Nephron (organoid): Measurements from ENCODE around the gene CMTM3.

ENCODE experiments used
- H3K27ac Mint-ChIP-seq, 3 experiments: 2 replicates each; pipeline ENCODE4 v1.8.0; 2020; ENCODE audit warnings: mixed read lengths in 3 of 3, mild to moderate bottlenecking in 2 of 3, moderate library complexity in 1 of 3
- H3K27me3 Mint-ChIP-seq: 2 replicates; pipeline ENCODE4 v1.8.0; 2021; ENCODE audit warnings: low read depth, mild to moderate bottlenecking, moderate library complexity, mixed read lengths
- H3K36me3 Mint-ChIP-seq: 2 replicates; pipeline ENCODE4 v1.8.0; 2020; ENCODE audit warnings: low read depth, mixed read lengths
- H3K4me1 Mint-ChIP-seq: 2 replicates; pipeline ENCODE4 v1.8.0; 2020; ENCODE audit warnings: mixed read lengths
- H3K4me3 Mint-ChIP-seq, 3 experiments: 2 replicates each; pipeline ENCODE4 v1.8.0; 2020; ENCODE audit warnings: mild to moderate bottlenecking in 3 of 3, mixed read lengths in 3 of 3, moderate library complexity in 2 of 3
- H3K9me3 Mint-ChIP-seq: 2 replicates; pipeline ENCODE4 v1.8.0; 2020; ENCODE audit warnings: mixed read lengths
- TF ChIP-seq, protein P1 (sequence below), 3 experiments: fragments of 200-600 bp; sonication (generic); IDR thresholded peaks; one replicate each; pipeline ENCODE4 v1.5.0; 2021; ENCODE audit warnings: antibody characterized with exemption in 3 of 3; ENCODE audit not compliant: unreplicated experiment in 3 of 3

CMTM3 gene

DNA sequence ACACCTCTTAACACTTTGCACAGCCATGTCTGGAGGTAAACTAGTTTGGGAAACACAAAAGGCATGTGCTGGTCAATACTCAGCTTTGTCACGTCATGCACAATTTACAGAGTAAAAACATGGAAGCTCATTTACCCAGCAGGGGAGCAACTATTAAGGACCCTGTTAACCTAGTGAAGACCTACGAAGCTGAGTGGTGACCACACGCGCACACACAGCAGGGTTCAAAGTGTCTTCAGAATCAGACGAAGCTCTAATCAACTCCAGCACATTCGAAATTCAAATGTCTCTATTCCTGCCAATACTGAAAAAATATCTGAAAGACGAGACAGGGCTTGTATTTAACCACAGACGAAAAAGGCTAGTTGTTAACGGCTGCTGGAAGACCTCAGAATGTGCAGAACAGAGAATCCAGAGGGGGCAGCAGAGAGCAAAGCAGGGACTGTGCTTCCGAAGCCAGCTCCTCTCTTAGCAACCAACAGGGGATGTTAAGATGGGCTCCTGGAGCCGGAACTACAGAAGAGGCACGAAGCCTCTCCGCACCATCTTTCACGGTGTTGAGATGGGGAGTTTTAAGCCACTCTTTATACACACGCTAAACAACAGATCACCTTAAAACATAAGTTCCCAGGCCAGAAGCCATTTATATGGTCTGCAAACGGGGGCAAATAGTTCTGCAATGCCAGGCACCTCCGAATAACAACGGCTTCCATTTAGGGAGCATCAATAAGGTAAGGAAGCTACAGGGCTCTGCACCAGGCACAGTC, 46.4 kb downstream of the CMTM3 start:
- peaks cover 10% of the 10 kb centered on the region for H3K4me1 Mint-ChIP-seq
- H3K27ac Mint-ChIP-seq = peak overlapping the region; percentile 18 to 38 (median 37)
- H3K4me3 Mint-ChIP-seq = peak overlapping the region; percentile 69 to 81 (median 77)
- TF ChIP-seq, protein P1, sequence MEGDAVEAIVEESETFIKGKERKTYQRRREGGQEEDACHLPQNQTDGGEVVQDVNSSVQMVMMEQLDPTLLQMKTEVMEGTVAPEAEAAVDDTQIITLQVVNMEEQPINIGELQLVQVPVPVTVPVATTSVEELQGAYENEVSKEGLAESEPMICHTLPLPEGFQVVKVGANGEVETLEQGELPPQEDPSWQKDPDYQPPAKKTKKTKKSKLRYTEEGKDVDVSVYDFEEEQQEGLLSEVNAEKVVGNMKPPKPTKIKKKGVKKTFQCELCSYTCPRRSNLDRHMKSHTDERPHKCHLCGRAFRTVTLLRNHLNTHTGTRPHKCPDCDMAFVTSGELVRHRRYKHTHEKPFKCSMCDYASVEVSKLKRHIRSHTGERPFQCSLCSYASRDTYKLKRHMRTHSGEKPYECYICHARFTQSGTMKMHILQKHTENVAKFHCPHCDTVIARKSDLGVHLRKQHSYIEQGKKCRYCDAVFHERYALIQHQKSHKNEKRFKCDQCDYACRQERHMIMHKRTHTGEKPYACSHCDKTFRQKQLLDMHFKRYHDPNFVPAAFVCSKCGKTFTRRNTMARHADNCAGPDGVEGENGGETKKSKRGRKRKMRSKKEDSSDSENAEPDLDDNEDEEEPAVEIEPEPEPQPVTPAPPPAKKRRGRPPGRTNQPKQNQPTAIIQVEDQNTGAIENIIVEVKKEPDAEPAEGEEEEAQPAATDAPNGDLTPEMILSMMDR (IDR thresholded peaks at IDR 0.05; ENCODE audit: unreplicated experiment in 3 of 3) = peak; percentile 94 to 97 (median 95)
- no peaks in the 10 kb centered on the region for H3K9me3 Mint-ChIP-seq
- peaks cover 8% of the 10 kb centered on the region for H3K27me3 Mint-ChIP-seq
- no peaks in the 10 kb centered on the region for H3K36me3 Mint-ChIP-seq

DNA sequence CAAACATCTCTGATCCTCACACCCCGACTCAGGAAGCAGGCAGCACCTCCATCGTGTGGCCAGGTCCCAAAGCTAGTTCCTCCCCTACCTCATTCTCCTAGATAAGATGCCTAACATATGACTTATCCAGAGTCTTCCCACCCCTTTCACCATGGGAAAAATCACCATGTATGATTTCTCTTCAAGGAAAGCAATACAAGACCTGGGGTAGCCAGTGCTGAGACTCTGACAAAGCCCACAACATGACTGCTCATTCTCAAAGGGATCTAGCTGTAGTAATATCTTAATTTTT, 46.9 kb downstream of the CMTM3 start:
- peaks cover 10% of the 10 kb centered on the region for H3K4me1 Mint-ChIP-seq
- no peaks in the 10 kb centered on the region for H3K9me3 Mint-ChIP-seq
- H3K36me3 Mint-ChIP-seq = no peaks in the 10 kb centered on the region
- peak overlapping the region in 1 of 3 experiments; percentile 37 for H3K27ac Mint-ChIP-seq
- peaks cover 8% of the 10 kb centered on the region for H3K27me3 Mint-ChIP-seq
- H3K4me3 Mint-ChIP-seq = peak overlapping the region; percentile 69 to 81 (median 77)
- TF ChIP-seq, protein P1 (IDR thresholded peaks at IDR 0.05; ENCODE audit: unreplicated experiment in 3 of 3) = no peak

DNA sequence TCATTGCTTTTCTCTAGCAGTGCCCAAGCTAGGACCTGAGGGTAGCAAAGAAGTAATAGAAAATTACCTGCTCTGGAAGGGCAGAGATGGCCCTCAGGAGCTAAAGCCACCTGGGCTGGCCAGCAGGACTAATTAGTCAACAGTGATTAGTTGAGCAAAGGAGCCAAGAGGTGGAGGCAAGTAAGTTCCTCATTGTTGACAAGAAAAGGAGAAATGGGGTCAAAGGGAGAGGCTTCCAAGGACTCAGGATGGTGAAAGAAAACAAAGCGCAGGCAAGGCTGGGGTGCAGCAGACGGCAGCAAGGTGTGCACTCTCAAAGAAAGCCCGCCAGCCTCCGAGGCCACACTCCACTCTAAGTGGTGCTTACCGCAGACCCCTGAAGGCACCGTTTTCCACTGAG, 47.5 kb downstream of the CMTM3 start:
- Mint-ChIP-seq H3K4me3 (no peak overlapping the region), H3K9me3 (no peaks in the 10 kb centered on the region), H3K36me3 (no peaks in the 10 kb centered on the region), H3K27ac (no peak overlapping the region), H3K27me3 (peaks cover 8% of the 10 kb centered on the region), H3K4me1 (peaks cover 10% of the 10 kb centered on the region)
- TF ChIP-seq, protein P1 (IDR thresholded peaks at IDR 0.05; ENCODE audit: unreplicated experiment in 3 of 3) = no peak

DNA sequence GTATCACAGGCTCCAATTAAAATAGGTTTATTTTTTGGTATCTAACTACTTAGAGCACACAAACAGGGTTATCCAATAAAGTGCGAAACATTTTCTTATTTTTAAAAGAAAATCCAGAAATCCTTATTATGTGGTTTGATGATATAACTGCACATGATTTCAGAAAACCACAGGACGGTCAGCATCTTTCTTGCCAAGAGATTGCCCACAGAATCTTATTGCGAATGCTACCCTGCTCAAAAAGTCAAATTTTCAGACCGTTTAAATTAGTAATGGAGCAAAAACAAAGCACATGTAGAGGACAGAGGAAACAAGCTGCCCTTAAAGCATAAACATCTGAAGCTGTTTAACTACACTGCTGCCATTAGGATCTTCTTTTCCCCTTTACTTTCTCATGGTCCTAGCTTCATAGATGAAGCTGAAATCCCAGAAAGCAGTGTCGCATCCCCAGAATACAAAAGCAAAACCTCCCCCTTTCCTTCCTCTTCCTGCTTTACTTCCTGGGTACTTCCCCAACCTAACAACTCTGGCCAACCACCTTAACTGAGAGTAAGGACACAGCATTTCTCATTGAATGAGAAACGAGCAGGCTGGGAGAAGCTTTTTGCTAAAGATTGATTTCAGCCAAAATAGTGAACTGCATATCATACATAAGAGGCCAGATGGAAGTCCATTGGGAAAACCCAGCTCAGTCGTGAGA, 48.3 kb downstream of the CMTM3 start:
- Mint-ChIP-seq H3K9me3 (no peaks in the 10 kb centered on the region), H3K4me1 (peaks cover 10% of the 10 kb centered on the region), H3K36me3 (no peaks in the 10 kb centered on the region), H3K27me3 (peaks cover 8% of the 10 kb centered on the region), H3K4me3 (no peak overlapping the region), H3K27ac (no peak overlapping the region)
- TF ChIP-seq, protein P1 (IDR thresholded peaks at IDR 0.05; ENCODE audit: unreplicated experiment in 3 of 3) = no peak

DNA sequence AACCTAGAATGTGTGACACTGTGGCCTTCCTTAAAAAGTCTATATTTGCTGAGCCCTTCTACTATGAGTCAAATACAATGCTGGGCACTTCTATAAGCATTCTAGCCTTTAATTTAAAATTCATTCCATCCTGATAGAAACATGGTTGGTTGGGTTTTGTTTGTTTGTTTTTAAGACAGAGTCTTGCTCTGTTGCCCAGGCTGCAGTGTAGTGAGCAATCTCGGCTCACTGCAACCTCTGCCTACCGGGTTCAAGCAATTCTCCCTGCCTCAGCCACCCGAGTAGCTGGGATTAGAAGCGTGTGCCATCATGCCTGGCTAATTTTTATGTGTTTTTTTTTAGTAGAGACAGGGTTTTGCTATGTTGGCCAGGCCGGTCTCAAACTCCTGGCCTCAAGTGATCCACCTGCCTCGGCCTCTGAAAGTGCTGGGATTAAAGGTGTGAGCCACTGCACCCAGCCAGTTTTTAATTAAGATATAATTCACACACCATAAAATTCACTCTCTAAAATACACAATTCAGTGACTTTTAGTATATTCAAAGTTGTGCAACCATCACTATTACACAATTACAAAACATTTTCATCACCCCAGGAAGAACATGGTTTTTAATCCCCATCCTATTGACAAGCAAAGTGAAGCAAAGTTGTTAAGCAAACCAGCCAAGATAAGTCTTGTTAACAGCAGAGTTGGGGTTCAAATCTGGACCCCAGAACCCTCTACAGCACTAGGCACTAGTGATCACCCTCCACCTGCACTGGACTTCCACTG, 49.3 kb downstream of the CMTM3 start:
- TF ChIP-seq, protein P1 (IDR thresholded peaks at IDR 0.05; ENCODE audit: unreplicated experiment in 3 of 3) = no peak
- no peak overlapping the region for H3K4me3 Mint-ChIP-seq
- no peaks in the 10 kb centered on the region for H3K9me3 Mint-ChIP-seq
- H3K4me1 Mint-ChIP-seq = peaks cover 10% of the 10 kb centered on the region
- H3K27me3 Mint-ChIP-seq = peaks cover 8% of the 10 kb centered on the region
- peak overlapping the region in 1 of 3 experiments; percentile 38 for H3K27ac Mint-ChIP-seq
- H3K36me3 Mint-ChIP-seq = no peaks in the 10 kb centered on the region
